ENCODE measurements around the gene MAPK7. TPM values are rescaled to one million over a fixed set of nuclear protein-coding genes. Genes with fewer than 3 reads are reported as not detected.

MAPK7 gene
- total RNA-seq, 2 donors from 2014 or later: 49.2 to 51.2 TPM

- no peaks in the 10 kb centered on the region for H3K36me3 ChIP-seq
- peaks cover 19 to 36% of the 10 kb centered on the region in 2 donors for H3K4me1 ChIP-seq (ENCODE audit: control insufficient read depth in 1 of 2, low read depth in 2 of 2)
- no peaks in the 10 kb centered on the region for H3K9me3 ChIP-seq
- no peaks in the 10 kb centered on the region for H3K27me3 ChIP-seq (replicated peaks; ENCODE audit: insufficient read depth)
- H3K4me3 ChIP-seq: no peak overlapping the region
- no peak for ATAC-seq (ENCODE audit: insufficient number of reproducible peaks, low FRiP score, low read depth)
- TF ChIP-seq CTCF (IDR thresholded peaks at IDR 0.05): no peak
- no peak for DNase-seq (ENCODE audit: low spot score)
- H3K27ac ChIP-seq: no peak overlapping the region
Measured at GRCh38 chr17:19344311-19345066, 33.8 kb upstream of the MAPK7 start.

- no peaks in the 10 kb centered on the region for H3K9me3 ChIP-seq
- H3K4me3 ChIP-seq: no peak overlapping the region
- H3K36me3 ChIP-seq: no peaks in the 10 kb centered on the region
- H3K27ac ChIP-seq: peak overlapping the region; percentile 77 to 87
- DNase-seq (ENCODE audit: low spot score) (no peak), ATAC-seq (ENCODE audit: insufficient number of reproducible peaks, low FRiP score, low read depth) (no peak)
- H3K4me1 ChIP-seq (ENCODE audit: control insufficient read depth in 1 of 2, low read depth in 2 of 2): peaks cover 19 to 36% of the 10 kb centered on the region in 2 donors
- H3K27me3 ChIP-seq (replicated peaks; ENCODE audit: insufficient read depth): no peaks in the 10 kb centered on the region
- no peak for TF ChIP-seq CTCF (IDR thresholded peaks at IDR 0.05)
Measured at GRCh38 chr17:19345067-19345460, 33.2 kb upstream of the MAPK7 start.

- Histone ChIP-seq H3K4me3 (no peak overlapping the region), H3K9me3 (no peaks in the 10 kb centered on the region), H3K27me3 (replicated peaks; ENCODE audit: insufficient read depth) (no peaks in the 10 kb centered on the region), H3K4me1 (ENCODE audit: control insufficient read depth in 1 of 2, low read depth in 2 of 2) (peaks cover 19 to 36% of the 10 kb centered on the region in 2 donors), H3K36me3 (no peaks in the 10 kb centered on the region), H3K27ac (peak overlapping the region; percentile 77 to 87)
- ATAC-seq (ENCODE audit: insufficient number of reproducible peaks, low FRiP score, low read depth) (no peak), DNase-seq (ENCODE audit: low spot score) (no peak)
- no peak for TF ChIP-seq CTCF (IDR thresholded peaks at IDR 0.05)
Measured at GRCh38 chr17:19345486-19346350, 32.6 kb upstream of the MAPK7 start.

GRCh38 chr17:19346351-19347255 is 31.7 kb upstream of the MAPK7 start:
- Histone ChIP-seq H3K4me1 (ENCODE audit: control insufficient read depth in 1 of 2, low read depth in 2 of 2) (peaks cover 19 to 36% of the 10 kb centered on the region in 2 donors), H3K9me3 (no peaks in the 10 kb centered on the region), H3K36me3 (no peaks in the 10 kb centered on the region), H3K4me3 (no peak overlapping the region), H3K27me3 (replicated peaks; ENCODE audit: insufficient read depth) (no peaks in the 10 kb centered on the region), H3K27ac (peak overlapping the region; percentile 77 to 87)
- DNase-seq (ENCODE audit: low spot score) (peak; percentile 83), ATAC-seq (ENCODE audit: insufficient number of reproducible peaks, low FRiP score, low read depth) (peak; percentile 64)
- no peak for TF ChIP-seq CTCF (IDR thresholded peaks at IDR 0.05)
